HepG2 (cell line): ENCODE data around the gene IQCE. TPM values are rescaled to one million over a fixed set of nuclear protein-coding genes. Genes with fewer than 3 reads are reported as not detected.

Experiments
- CCAR2 ChIP-seq: fragments of 200-400 bp; formaldehyde crosslinking; optimal IDR thresholded peaks from 2 replicates; pipeline ENCODE3; 2018; ENCODE audit warnings: low read depth, mild to moderate bottlenecking, low read length, moderate library complexity
- EEA1 ChIP-seq: sonication (generic); formaldehyde crosslinking; IDR thresholded peaks from 2 replicates; pipeline ENCODE4 v1.5.1; 2020; ENCODE audit warnings: mild to moderate bottlenecking, missing genetic modification reagents, borderline replicate concordance
- EHMT2 ChIP-seq: fragments of 200-600 bp; sonication (generic); IDR thresholded peaks from 2 replicates; pipeline ENCODE4 v1.7.0; 2017; ENCODE audit warnings: antibody characterized with exemption, low read depth, low read length, borderline replicate concordance
- ERF ChIP-seq: IDR thresholded peaks from 2 replicates; pipeline ENCODE4 v1.6.1; 2018; ENCODE audit warnings: missing biosample characterization, missing genetic modification reagents
- ESRRA ChIP-seq: sonication (generic); formaldehyde crosslinking; IDR thresholded peaks from 2 replicates; pipeline ENCODE4 v1.5.1; 2020; ENCODE audit warnings: mild to moderate bottlenecking, low read depth, missing genetic modification reagents
- GZF1 ChIP-seq: sonication (generic); formaldehyde crosslinking; IDR thresholded peaks from 2 replicates; pipeline ENCODE4 v1.5.1; 2020; ENCODE audit warnings: mild to moderate bottlenecking, missing genetic modification reagents
- HOXA9 ChIP-seq: sonication (generic); formaldehyde crosslinking; IDR thresholded peaks from 2 replicates; pipeline ENCODE4 v1.8.1; 2022; ENCODE audit warnings: missing genetic modification reagents, mild to moderate bottlenecking, moderate library complexity, borderline replicate concordance
- KAT8 ChIP-seq: IDR thresholded peaks from 2 replicates; pipeline ENCODE4 v1.6.1; 2016; ENCODE audit warnings: missing genetic modification reagents, missing compliant biosample characterization
- KDM1A ChIP-seq: IDR thresholded peaks from 2 replicates; pipeline ENCODE4 v1.6.1; 2016; ENCODE audit warnings: missing compliant biosample characterization
- NCOA2 ChIP-seq: sonication (generic); formaldehyde crosslinking; IDR thresholded peaks from 2 replicates; pipeline ENCODE4 v1.8.0; 2022; ENCODE audit warnings: inconsistent platforms
- SATB2 ChIP-seq: sonication (generic); formaldehyde crosslinking; IDR thresholded peaks from 2 replicates; pipeline ENCODE4 v1.5.0; 2020; ENCODE audit warnings: missing genetic modification reagents
- SIN3B ChIP-seq: fragments of 150-350 bp; IDR thresholded peaks from 2 replicates; pipeline ENCODE4 v1.6.1; 2014; ENCODE audit warnings: low read length
- ZFP90 ChIP-seq: sonication (generic); formaldehyde crosslinking; IDR thresholded peaks from 2 replicates; pipeline ENCODE4 v1.8.0; 2022; ENCODE audit warnings: missing genetic modification reagents, mild to moderate bottlenecking, inconsistent platforms, borderline replicate concordance
- ZKSCAN8 ChIP-seq: IDR thresholded peaks from 2 replicates; pipeline ENCODE4 v1.6.1; 2016; ENCODE audit warnings: borderline replicate concordance, missing genetic modification reagents, missing compliant biosample characterization
- ZNF235 ChIP-seq: sonication (generic); formaldehyde crosslinking; IDR thresholded peaks from 2 replicates; pipeline ENCODE4 v1.8.1; 2023; ENCODE audit warnings: mild to moderate bottlenecking, missing genetic modification reagents, borderline replicate concordance
- ZNF282 ChIP-seq: fragments of 450-650 bp; IDR thresholded peaks from 2 replicates; pipeline ENCODE4 v1.6.1; 2018; ENCODE audit not compliant: partially characterized antibody
- ZNF607 ChIP-seq: sonication (generic); formaldehyde crosslinking; IDR thresholded peaks from 2 replicates; pipeline ENCODE4 v1.5.1; 2020; ENCODE audit warnings: missing genetic modification reagents, mild to moderate bottlenecking, borderline replicate concordance
- ZNF749 ChIP-seq: sonication (generic); formaldehyde crosslinking; IDR thresholded peaks from 2 replicates; pipeline ENCODE4 v1.8.0; 2022; ENCODE audit warnings: mild to moderate bottlenecking, missing genetic modification reagents, moderate library complexity, borderline replicate concordance
- ZSCAN25 ChIP-seq: sonication (generic); formaldehyde crosslinking; IDR thresholded peaks from 2 replicates; pipeline ENCODE4 v1.8.0; 2022; ENCODE audit warnings: mild to moderate bottlenecking, missing genetic modification reagents
- polyA plus RNA-seq, 8 experiments: library from polyadenylated mRNA; depleted of rRNA in 3 of 8; stranded (reverse) in 7 of 8; unstranded in 1 of 8; fragments of >200 nt; fragmentation: Illumina TruSeq in 4 of 8; extraction: Trizol in 4 of 8; gene quantifications; 2 replicates each; pipeline versions ENCODE4 v1.2.1 to v1.2.3, GENCODE V29; 2011 to 2016; ENCODE audit warnings: low read depth in 4 of 8, missing spikeins in 1 of 8, mixed read lengths in 1 of 8; ENCODE audit not compliant: insufficient read depth in 1 of 8
- total RNA-seq, 5 experiments: library from RNA; depleted of rRNA; stranded (reverse); fragments of >200 nt; fragmentation: Illumina TruSeq; extraction: Trizol; gene quantifications; 2 replicates each; pipeline ENCODE4 v1.2.3, GENCODE V29; 2016; ENCODE audit warnings: low read depth in 1 of 5
- TF ChIP-seq, protein P1 (sequence below): fragments of 450-650 bp; IDR thresholded peaks from 2 replicates; pipeline ENCODE4 v1.6.1; 2017; ENCODE audit warnings: mild to moderate bottlenecking
- TF ChIP-seq, protein P2 (sequence below): sonication (generic); formaldehyde crosslinking; IDR thresholded peaks from 2 replicates; pipeline ENCODE4 v1.4.0; 2020; ENCODE audit warnings: missing genetic modification reagents
- TF ChIP-seq, protein P3 (sequence below): sonication (generic); formaldehyde crosslinking; IDR thresholded peaks from 2 replicates; pipeline ENCODE4 v1.5.1; 2020; ENCODE audit warnings: missing genetic modification reagents, mild to moderate bottlenecking, borderline replicate concordance

The IQCE gene
- total and polyA plus RNA-seq, 2 of the 13 experiments (the other 11 are each of a cell fraction or from before 2014, with no cell fraction given) = 1.5 to 2.5 TPM

DNA sequence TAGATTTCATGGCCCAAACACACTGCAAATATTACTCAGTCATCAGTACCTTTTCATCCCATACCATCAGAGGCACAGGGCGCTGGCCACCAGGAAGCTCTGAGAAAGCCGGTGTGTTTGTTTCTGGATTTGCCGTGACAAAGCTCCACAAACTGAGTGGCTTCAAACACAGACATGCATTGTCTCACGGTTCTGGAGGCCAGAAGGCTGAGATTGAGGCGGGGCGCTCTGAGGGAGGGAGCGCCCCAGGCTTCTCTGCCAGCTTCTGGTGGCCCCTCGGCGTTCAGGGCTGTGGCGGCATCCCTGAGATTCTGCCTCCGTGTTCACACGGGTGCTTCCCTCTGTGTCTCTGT is 69.3 kb downstream of the IQCE start (continued):
- TF ChIP-seq ESRRA = no peak
- no peak for TF ChIP-seq ZNF749 (CRISPR knock-in tag)
- no peak for TF ChIP-seq EHMT2
- TF ChIP-seq, protein P1, sequence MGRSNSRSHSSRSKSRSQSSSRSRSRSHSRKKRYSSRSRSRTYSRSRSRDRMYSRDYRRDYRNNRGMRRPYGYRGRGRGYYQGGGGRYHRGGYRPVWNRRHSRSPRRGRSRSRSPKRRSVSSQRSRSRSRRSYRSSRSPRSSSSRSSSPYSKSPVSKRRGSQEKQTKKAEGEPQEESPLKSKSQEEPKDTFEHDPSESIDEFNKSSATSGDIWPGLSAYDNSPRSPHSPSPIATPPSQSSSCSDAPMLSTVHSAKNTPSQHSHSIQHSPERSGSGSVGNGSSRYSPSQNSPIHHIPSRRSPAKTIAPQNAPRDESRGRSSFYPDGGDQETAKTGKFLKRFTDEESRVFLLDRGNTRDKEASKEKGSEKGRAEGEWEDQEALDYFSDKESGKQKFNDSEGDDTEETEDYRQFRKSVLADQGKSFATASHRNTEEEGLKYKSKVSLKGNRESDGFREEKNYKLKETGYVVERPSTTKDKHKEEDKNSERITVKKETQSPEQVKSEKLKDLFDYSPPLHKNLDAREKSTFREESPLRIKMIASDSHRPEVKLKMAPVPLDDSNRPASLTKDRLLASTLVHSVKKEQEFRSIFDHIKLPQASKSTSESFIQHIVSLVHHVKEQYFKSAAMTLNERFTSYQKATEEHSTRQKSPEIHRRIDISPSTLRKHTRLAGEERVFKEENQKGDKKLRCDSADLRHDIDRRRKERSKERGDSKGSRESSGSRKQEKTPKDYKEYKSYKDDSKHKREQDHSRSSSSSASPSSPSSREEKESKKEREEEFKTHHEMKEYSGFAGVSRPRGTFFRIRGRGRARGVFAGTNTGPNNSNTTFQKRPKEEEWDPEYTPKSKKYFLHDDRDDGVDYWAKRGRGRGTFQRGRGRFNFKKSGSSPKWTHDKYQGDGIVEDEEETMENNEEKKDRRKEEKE = no peak
- no peak for TF ChIP-seq ZNF607
- no peak for TF ChIP-seq ZNF235 (CRISPR knock-in tag)
- peak; percentile 21; the same call in 1 of the 2 replicates for TF ChIP-seq ZKSCAN8 (CRISPR knock-in tag)
- no peak for TF ChIP-seq KDM1A (CRISPR knock-in tag)
- TF ChIP-seq NCOA2 (CRISPR knock-in tag) = peak; percentile 61; the same call in 1 of the 2 replicates
- TF ChIP-seq CCAR2 = no peak
- no peak for TF ChIP-seq GZF1
- TF ChIP-seq SATB2 = no peak
- no peak; the same call in 1 of the 2 replicates for TF ChIP-seq ERF (CRISPR knock-in tag)
- no peak for TF ChIP-seq SIN3B
- TF ChIP-seq KAT8 (CRISPR knock-in tag) = no peak
- TF ChIP-seq ZNF282 = no peak
- no peak for TF ChIP-seq ZSCAN25 (CRISPR knock-in tag)
- no peak for TF ChIP-seq EEA1 (CRISPR knock-in tag)
- TF ChIP-seq, protein P2, sequence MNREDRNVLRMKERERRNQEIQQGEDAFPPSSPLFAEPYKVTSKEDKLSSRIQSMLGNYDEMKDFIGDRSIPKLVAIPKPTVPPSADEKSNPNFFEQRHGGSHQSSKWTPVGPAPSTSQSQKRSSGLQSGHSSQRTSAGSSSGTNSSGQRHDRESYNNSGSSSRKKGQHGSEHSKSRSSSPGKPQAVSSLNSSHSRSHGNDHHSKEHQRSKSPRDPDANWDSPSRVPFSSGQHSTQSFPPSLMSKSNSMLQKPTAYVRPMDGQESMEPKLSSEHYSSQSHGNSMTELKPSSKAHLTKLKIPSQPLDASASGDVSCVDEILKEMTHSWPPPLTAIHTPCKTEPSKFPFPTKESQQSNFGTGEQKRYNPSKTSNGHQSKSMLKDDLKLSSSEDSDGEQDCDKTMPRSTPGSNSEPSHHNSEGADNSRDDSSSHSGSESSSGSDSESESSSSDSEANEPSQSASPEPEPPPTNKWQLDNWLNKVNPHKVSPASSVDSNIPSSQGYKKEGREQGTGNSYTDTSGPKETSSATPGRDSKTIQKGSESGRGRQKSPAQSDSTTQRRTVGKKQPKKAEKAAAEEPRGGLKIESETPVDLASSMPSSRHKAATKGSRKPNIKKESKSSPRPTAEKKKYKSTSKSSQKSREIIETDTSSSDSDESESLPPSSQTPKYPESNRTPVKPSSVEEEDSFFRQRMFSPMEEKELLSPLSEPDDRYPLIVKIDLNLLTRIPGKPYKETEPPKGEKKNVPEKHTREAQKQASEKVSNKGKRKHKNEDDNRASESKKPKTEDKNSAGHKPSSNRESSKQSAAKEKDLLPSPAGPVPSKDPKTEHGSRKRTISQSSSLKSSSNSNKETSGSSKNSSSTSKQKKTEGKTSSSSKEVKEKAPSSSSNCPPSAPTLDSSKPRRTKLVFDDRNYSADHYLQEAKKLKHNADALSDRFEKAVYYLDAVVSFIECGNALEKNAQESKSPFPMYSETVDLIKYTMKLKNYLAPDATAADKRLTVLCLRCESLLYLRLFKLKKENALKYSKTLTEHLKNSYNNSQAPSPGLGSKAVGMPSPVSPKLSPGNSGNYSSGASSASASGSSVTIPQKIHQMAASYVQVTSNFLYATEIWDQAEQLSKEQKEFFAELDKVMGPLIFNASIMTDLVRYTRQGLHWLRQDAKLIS = no peak
- TF ChIP-seq HOXA9 (CRISPR knock-in tag) = no peak
- TF ChIP-seq ZFP90 (CRISPR knock-in tag) = no peak
- TF ChIP-seq, protein P3, sequence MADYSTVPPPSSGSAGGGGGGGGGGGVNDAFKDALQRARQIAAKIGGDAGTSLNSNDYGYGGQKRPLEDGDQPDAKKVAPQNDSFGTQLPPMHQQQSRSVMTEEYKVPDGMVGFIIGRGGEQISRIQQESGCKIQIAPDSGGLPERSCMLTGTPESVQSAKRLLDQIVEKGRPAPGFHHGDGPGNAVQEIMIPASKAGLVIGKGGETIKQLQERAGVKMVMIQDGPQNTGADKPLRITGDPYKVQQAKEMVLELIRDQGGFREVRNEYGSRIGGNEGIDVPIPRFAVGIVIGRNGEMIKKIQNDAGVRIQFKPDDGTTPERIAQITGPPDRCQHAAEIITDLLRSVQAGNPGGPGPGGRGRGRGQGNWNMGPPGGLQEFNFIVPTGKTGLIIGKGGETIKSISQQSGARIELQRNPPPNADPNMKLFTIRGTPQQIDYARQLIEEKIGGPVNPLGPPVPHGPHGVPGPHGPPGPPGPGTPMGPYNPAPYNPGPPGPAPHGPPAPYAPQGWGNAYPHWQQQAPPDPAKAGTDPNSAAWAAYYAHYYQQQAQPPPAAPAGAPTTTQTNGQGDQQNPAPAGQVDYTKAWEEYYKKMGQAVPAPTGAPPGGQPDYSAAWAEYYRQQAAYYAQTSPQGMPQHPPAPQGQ (CRISPR knock-in tag) = no peak
